Calu3 (cell line): ENCODE measurements around the gene SIRPB1. TPM values are rescaled to one million over a fixed set of nuclear protein-coding genes. Genes with fewer than 3 reads are reported as not detected.

Experiments
- BruUV-seq: library from RNA; stranded (reverse); fragments of 400-500 nt; replicated peaks from 2 replicates; lab custom pipeline; 2021; lab: Mats Ljungman, UMichigan
- CTCF ChIA-PET: fragments of 300-600 bp; sonication (Branson Sonifier 250); formaldehyde crosslinking; loops from one replicate; lab custom pipeline; 2022; ENCODE audit warnings: antibody characterized with exemption; lab: Charles Lee
- DNase-seq: peaks from one replicate; pipeline ENCODE4 v3.0.0; 2022
- H3K27ac Mint-ChIP-seq: one replicate; pipeline ENCODE4 v1.8.0; 2022; ENCODE audit warnings: mixed read lengths; ENCODE audit not compliant: unreplicated experiment
- H3K27me3 Mint-ChIP-seq: one replicate; pipeline ENCODE4 v1.8.0; 2022; ENCODE audit warnings: mixed read lengths; ENCODE audit not compliant: unreplicated experiment
- H3K36me3 Mint-ChIP-seq: one replicate; pipeline ENCODE4 v1.8.0; 2022; ENCODE audit warnings: mild to moderate bottlenecking, moderate library complexity, mixed read lengths; ENCODE audit not compliant: insufficient read depth, unreplicated experiment
- H3K4me1 Mint-ChIP-seq: one replicate; pipeline ENCODE4 v1.8.0; 2022; ENCODE audit warnings: mild to moderate bottlenecking, low read depth, mixed read lengths; ENCODE audit not compliant: unreplicated experiment
- H3K4me3 Mint-ChIP-seq: one replicate; pipeline ENCODE4 v1.8.0; 2022; ENCODE audit warnings: mild to moderate bottlenecking, low read depth, moderate library complexity, mixed read lengths; ENCODE audit not compliant: unreplicated experiment
- H3K9me3 Mint-ChIP-seq: one replicate; pipeline ENCODE4 v1.8.0; 2022; ENCODE audit warnings: low read depth, mixed read lengths; ENCODE audit not compliant: unreplicated experiment
- CTCF ChIP-seq: fragments of 200-600 bp; IDR thresholded peaks from one replicate; pipeline ENCODE4 v1.8.0; 2022; ENCODE audit warnings: antibody characterized with exemption; ENCODE audit not compliant: unreplicated experiment
- intact Hi-C: fragments of 100-400 bp; cut with micrococcal nuclease; formaldehyde crosslinking; loops from one replicate; pipeline ENCODE4 v1.10.0; 2022; ENCODE audit not compliant: unreplicated experiment
- total RNA-seq: library from RNA; stranded (reverse); gene quantifications from 2 replicates; pipeline ENCODE4 v1.2.3, GENCODE V29; 2022

Gene SIRPB1
- total RNA-seq, 1 experiment from 2014 or later, result 3.4 TPM

GRCh38 chr20:1623501-1624205, 3.8 kb upstream of the SIRPB1 start:
- no peak for TF ChIP-seq CTCF
- no TSS peak for BruUV-seq
- Mint-ChIP-seq H3K4me3 (no peak overlapping the region), H3K4me1 (peaks cover 9% of the 10 kb centered on the region), H3K27ac (no peak overlapping the region), H3K9me3 (no peaks in the 10 kb centered on the region), H3K36me3 (no peaks in the 10 kb centered on the region), H3K27me3 (peaks cover 2% of the 10 kb centered on the region)
- no peak for DNase-seq
- CTCF ChIA-PET, result no interaction called here
- intact Hi-C loops, result no loop called here

- no peak overlapping the region for H3K4me3 Mint-ChIP-seq
- no peak for TF ChIP-seq CTCF
- no TSS peak for BruUV-seq
- intact Hi-C loops, result no loop called here
- DNase-seq, result no peak
- H3K27me3 Mint-ChIP-seq, result no peaks in the 10 kb centered on the region
- CTCF ChIA-PET, result no interaction called here
- no peaks in the 10 kb centered on the region for H3K36me3 Mint-ChIP-seq
- no peak overlapping the region for H3K27ac Mint-ChIP-seq
- H3K9me3 Mint-ChIP-seq, result no peaks in the 10 kb centered on the region
- peaks cover 9% of the 10 kb centered on the region for H3K4me1 Mint-ChIP-seq
Observed at GRCh38 chr20:1622450-1622849, 2.6 kb upstream of the SIRPB1 start.

- Mint-ChIP-seq H3K9me3 (no peaks in the 10 kb centered on the region), H3K27me3 (no peaks in the 10 kb centered on the region), H3K27ac (no peak overlapping the region), H3K36me3 (no peaks in the 10 kb centered on the region), H3K4me1 (peaks cover 9% of the 10 kb centered on the region), H3K4me3 (no peak overlapping the region)
- intact Hi-C loops, result no loop called here
- CTCF ChIA-PET, result no interaction called here
- DNase-seq, result no peak
- BruUV-seq, result no TSS peak
- no peak for TF ChIP-seq CTCF
Observed at GRCh38 chr20:1621316-1621715, 1.5 kb upstream of the SIRPB1 start.

GRCh38 chr20:1618954-1619540, 762 bp downstream of the SIRPB1 start:
- no TSS peak for BruUV-seq
- Mint-ChIP-seq H3K4me3 (no peak overlapping the region), H3K36me3 (no peaks in the 10 kb centered on the region), H3K27ac (no peak overlapping the region), H3K4me1 (peaks cover 9% of the 10 kb centered on the region), H3K27me3 (no peaks in the 10 kb centered on the region), H3K9me3 (no peaks in the 10 kb centered on the region)
- intact Hi-C loops, result no loop called here
- CTCF ChIA-PET, result no interaction called here
- no peak for DNase-seq
- TF ChIP-seq CTCF, result no peak
